Activated CD4-positive, alpha-beta T cell treated with anti-CD3 and anti-CD28 coated beads, Interleukin-2, Interleukin-6, amounts not matched to agents 100 ng/mL and 50 ng/mL, durations not matched to agents 16 hours and 8 hours (primary cell): Measurements from ENCODE around the gene EFTUD2.

Experiments
- DNase-seq: peaks from one replicate; pipeline ENCODE4 v3.0.0-alpha.2; 2020

The EFTUD2 gene

GRCh38 chr17:44910231-44911106, 11.2 kb upstream of the EFTUD2 start:
- DNase-seq = no peak

- no peak for DNase-seq
Observed at GRCh38 chr17:44909681-44910144, 10.5 kb upstream of the EFTUD2 start.

GRCh38 chr17:44908761-44909326, 9.6 kb upstream of the EFTUD2 start:
- no peak for DNase-seq

DNA sequence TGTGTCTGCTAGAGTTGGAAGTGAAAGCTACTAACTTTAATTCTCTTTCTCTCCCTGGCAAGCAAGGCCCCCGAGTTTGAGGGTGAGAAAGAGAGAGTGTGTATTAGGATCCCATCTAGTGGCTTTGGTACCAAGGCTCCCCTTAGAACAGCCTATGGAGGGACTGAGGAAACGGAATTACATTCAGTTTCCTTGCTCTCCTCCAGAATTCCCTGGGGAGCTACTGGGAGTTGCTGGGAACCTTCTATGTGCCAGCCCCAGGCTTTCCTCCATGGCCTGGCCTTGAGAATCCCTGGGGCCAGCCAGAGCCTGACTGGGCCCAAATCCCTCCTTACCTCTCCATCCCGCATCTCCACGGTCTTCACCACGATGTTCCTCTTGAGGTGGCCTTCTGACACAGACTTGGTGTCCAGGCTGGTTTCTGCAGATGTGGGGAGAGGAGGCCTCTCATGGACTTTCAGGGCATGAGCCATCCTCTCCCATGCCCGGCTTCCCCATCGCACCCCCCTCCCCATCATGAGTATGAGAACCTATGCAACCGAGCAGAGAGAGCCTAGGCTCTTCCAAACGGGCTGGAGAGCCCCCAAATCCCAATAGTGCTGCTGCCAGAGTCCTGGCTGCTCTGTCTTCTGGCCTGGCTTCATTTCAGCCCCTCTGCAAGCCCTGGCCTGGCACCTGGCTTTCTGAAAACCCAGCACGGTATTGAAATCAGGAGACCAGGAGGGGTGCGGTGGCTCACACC, 8.7 kb upstream of the EFTUD2 start:
- DNase-seq = no peak

GRCh38 chr17:44906763-44907728, 7.8 kb upstream of the EFTUD2 start:
- DNase-seq = no peak

GRCh38 chr17:44906010-44906646, 6.9 kb upstream of the EFTUD2 start:
- no peak for DNase-seq

GRCh38 chr17:44905006-44906000, 6.1 kb upstream of the EFTUD2 start:
- no peak for DNase-seq

DNA sequence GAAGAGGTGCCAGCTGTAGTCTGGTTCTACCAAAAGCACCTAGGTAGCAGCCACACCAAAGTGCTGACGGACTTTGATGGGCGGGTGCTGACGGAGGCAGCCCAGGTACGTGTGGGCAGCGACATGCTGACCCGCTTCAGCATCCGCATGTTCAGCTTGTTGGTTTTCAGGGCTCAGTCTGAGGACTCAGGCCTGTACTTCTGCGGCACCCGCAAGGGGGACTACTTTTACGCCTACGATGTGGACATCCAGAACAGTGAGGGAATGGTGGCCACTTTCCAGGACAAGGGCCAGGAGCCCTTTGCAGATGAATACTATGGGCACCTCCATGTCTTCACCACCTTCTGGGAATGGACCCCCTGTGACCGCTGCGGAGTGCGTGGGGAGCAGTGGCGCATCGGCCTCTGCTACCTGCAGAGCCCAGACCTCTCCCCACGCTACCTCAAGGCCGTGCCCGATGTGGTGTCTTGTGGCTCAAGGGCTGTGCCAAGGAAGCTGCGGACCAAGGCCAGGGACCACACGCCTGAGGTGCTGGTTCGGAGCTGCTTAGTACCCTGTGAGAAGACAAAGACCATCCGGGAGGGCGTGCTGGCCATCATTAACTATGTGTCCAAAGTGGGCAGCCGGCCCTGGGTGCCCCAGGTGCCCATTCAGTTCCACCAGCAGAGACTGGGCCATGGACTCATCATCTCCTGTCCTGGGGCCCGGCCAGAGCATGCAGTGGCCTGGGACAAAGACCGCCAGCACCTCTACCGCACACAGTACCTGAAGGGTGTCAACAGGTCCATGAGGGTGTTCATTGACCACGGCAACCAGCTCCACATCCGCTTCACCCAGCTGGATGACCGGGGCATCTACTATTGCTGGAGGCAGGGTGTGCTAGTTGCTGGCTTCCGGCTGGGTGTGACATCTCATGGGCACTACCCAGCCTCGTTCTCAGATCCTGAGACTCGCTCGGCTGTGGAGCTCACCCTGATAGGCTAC, 5.0 kb upstream of the EFTUD2 start:
- DNase-seq = no peak

DNA sequence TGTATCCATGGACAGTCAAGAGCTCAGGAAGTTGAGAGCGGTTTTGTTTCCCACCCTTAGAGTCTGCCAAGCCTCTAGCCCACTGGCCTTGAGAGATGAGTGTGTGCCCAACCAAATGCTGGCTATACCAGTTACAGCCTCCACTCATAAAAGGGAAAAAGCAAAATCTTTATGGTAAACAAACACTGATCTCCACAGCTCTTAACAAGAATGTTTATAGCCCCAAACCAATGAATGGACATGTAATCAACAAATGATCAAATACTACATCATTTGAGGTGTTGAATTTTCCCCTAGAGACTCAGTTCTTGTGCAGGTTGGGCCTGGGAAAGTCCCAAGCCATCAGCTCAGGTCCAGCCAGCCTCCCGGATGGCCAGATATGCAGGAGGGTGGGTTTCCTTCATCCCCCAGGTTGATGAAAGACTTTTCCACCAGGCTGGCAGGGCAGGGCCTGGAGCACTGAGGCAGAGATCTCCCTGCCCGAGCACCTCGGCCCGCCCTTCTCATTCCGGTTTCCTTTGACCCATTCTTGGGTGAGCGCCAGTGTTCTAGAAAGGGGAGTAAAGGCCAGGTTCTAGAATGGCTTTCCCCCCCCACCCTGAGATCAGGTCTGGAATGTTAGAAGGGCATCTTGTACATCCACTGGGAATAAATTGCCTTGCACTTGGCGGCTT, 3.9 kb upstream of the EFTUD2 start:
- no peak for DNase-seq

GRCh38 chr17:44902135-44902760, 3.0 kb upstream of the EFTUD2 start:
- no peak for DNase-seq

GRCh38 chr17:44901411-44901921, 2.2 kb upstream of the EFTUD2 start:
- no peak for DNase-seq

GRCh38 chr17:44900894-44901293, 1.6 kb upstream of the EFTUD2 start:
- no peak for DNase-seq

DNA sequence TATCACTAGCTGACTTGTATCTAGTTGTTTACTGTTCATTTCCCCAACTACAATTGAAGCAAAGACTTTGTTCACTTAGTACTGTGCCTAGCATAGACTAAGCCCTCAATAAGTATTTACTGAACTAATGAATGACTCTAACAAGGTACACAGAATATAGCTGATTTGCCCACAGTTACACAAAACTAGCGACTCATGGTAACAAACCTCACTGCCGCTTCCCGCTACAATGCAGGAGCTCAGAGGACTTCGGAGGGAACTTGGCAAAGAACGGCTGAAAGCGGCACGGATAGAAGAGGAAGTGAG, 524 bp downstream of the EFTUD2 start:
- no peak for DNase-seq

- no peak for DNase-seq
Observed at GRCh38 chr17:44894642-44895041, 4.6 kb downstream of the EFTUD2 start.

GRCh38 chr17:44892250-44892649, 7.0 kb downstream of the EFTUD2 start:
- DNase-seq = no peak

DNA sequence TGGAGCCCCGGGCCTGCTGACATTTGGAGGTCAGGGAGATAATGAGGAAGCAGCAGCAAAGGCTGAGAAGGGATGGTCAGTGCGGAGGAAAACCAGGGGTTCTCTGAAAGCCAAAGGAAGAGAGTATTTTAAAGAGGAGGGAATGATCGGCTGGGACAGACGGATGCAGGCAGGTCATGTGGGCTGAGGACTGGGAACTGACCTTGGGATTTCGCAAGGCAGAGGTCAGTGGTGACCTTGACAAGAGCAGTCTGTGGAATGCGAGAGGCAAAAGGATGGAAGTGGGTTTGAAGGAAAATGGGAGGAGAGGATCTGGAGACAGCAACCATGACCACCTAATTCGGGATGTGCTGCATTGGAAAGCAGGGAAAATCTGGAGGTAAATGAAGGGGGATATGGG, 10.2 kb downstream of the EFTUD2 start:
- no peak for DNase-seq

- DNase-seq = peak; percentile 39
Observed at GRCh38 chr17:44887971-44888954, 11.0 kb downstream of the EFTUD2 start.
